Upper lobe of right lung (tissue), 1 donor: ENCODE data around the gene GNAO1. TPM values are rescaled to one million over a fixed set of nuclear protein-coding genes. Genes with fewer than 3 reads are reported as not detected.

Experiments used
- ATAC-seq: fragments of 200-7000 bp; cut with Tn5 transposase; one replicate; pipeline ENCODE4 v1.9.1; 2020; ENCODE audit warnings: mild to moderate bottlenecking, moderate library complexity
- DNase-seq: peaks from one replicate; pipeline ENCODE4 v3.0.0-alpha.2; 2020
- H3K27ac ChIP-seq: fragments of 200-600 bp; one replicate; pipeline ENCODE4 v1.8.0; 2022
- H3K27me3 ChIP-seq: fragments of 200-600 bp; one replicate; pipeline ENCODE4 v1.8.0; 2022; ENCODE audit warnings: mild to moderate bottlenecking
- H3K36me3 ChIP-seq: fragments of 200-600 bp; one replicate; pipeline ENCODE4 v1.8.0; 2022
- H3K4me1 ChIP-seq: fragments of 200-600 bp; one replicate; pipeline ENCODE4 v1.8.0; 2022
- H3K4me3 ChIP-seq: fragments of 200-600 bp; one replicate; pipeline ENCODE4 v1.8.0; 2022; ENCODE audit warnings: mild to moderate bottlenecking
- H3K9me3 ChIP-seq: fragments of 200-600 bp; one replicate; pipeline ENCODE4 v1.8.0; 2022
- CTCF ChIP-seq: fragments of 200-600 bp; IDR thresholded peaks from one replicate; pipeline ENCODE4 v1.8.0; 2022; ENCODE audit warnings: antibody characterized with exemption
- intact Hi-C: fragments of 100-400 bp; cut with DNase I; formaldehyde crosslinking; loops from one replicate; pipeline ENCODE4 v1.11.0; 2022
- total RNA-seq: library from RNA; stranded (reverse); fragmentation: NEBNext Ultra II Directional; extraction: Animal tissue kit (Norgen Biotek cat#: 25700); gene quantifications from one replicate; pipeline ENCODE4 v1.2.1, GENCODE V29; 2021
- donor health status: DM: no; HTN: yes; CAD: no; lungs with severe emphysema.

Gene GNAO1
- total RNA-seq, 1 donor from 2014 or later: 1.8 TPM

- Histone ChIP-seq H3K4me3 (no peak overlapping the region), H3K4me1 (peaks cover 9% of the 10 kb centered on the region), H3K27ac (no peak overlapping the region), H3K9me3 (no peaks in the 10 kb centered on the region), H3K27me3 (no peaks in the 10 kb centered on the region), H3K36me3 (no peaks in the 10 kb centered on the region)
- no peak for DNase-seq
- intact Hi-C loops: no loop called here
- peak; percentile 64 for ATAC-seq
- no peak for TF ChIP-seq CTCF
Measured at GRCh38 chr16:56252835-56253234, 61.5 kb downstream of the GNAO1 start.

- H3K27me3 ChIP-seq: no peaks in the 10 kb centered on the region
- H3K4me3 ChIP-seq: no peak overlapping the region
- no peak for ATAC-seq
- H3K27ac ChIP-seq: no peak overlapping the region
- intact Hi-C loops: no loop called here
- no peaks in the 10 kb centered on the region for H3K36me3 ChIP-seq
- H3K9me3 ChIP-seq: no peaks in the 10 kb centered on the region
- no peak for TF ChIP-seq CTCF
- peaks cover 10% of the 10 kb centered on the region for H3K4me1 ChIP-seq
- no peak for DNase-seq
Measured at GRCh38 chr16:56255904-56256303, 64.6 kb downstream of the GNAO1 start.

GRCh38 chr16:56257239-56257638 is 66.0 kb downstream of the GNAO1 start:
- H3K9me3 ChIP-seq: no peaks in the 10 kb centered on the region
- ATAC-seq (no peak), DNase-seq (no peak)
- H3K4me3 ChIP-seq: no peak overlapping the region
- H3K36me3 ChIP-seq: no peaks in the 10 kb centered on the region
- intact Hi-C loops: no loop called here
- H3K27me3 ChIP-seq: no peaks in the 10 kb centered on the region
- no peak overlapping the region for H3K27ac ChIP-seq
- peaks cover 10% of the 10 kb centered on the region for H3K4me1 ChIP-seq
- TF ChIP-seq CTCF: no peak

GRCh38 chr16:56257666-56258342 is 66.5 kb downstream of the GNAO1 start:
- no peak for TF ChIP-seq CTCF
- intact Hi-C loops: no loop called here
- H3K9me3 ChIP-seq: no peaks in the 10 kb centered on the region
- H3K36me3 ChIP-seq: no peaks in the 10 kb centered on the region
- DNase-seq: no peak
- no peaks in the 10 kb centered on the region for H3K27me3 ChIP-seq
- no peak overlapping the region for H3K27ac ChIP-seq
- H3K4me1 ChIP-seq: peaks cover 10% of the 10 kb centered on the region
- H3K4me3 ChIP-seq: no peak overlapping the region
- no peak for ATAC-seq

GRCh38 chr16:56258508-56259424 is 67.5 kb downstream of the GNAO1 start:
- H3K36me3 ChIP-seq: no peaks in the 10 kb centered on the region
- intact Hi-C loops: no loop called here
- no peaks in the 10 kb centered on the region for H3K9me3 ChIP-seq
- TF ChIP-seq CTCF: no peak
- DNase-seq (no peak), ATAC-seq (peak; percentile 68)
- H3K27me3 ChIP-seq: no peaks in the 10 kb centered on the region
- no peak overlapping the region for H3K4me3 ChIP-seq
- no peak overlapping the region for H3K27ac ChIP-seq
- H3K4me1 ChIP-seq: peaks cover 10% of the 10 kb centered on the region
